Non-pigmented ciliary epithelial cell (primary cell): ENCODE data around the gene GTPBP4.

Experiments
- DNase-seq: peaks from one replicate; pipeline ENCODE4 v3.0.0-alpha.2; 2010; ENCODE audit warnings: low read depth

Gene GTPBP4

DNA sequence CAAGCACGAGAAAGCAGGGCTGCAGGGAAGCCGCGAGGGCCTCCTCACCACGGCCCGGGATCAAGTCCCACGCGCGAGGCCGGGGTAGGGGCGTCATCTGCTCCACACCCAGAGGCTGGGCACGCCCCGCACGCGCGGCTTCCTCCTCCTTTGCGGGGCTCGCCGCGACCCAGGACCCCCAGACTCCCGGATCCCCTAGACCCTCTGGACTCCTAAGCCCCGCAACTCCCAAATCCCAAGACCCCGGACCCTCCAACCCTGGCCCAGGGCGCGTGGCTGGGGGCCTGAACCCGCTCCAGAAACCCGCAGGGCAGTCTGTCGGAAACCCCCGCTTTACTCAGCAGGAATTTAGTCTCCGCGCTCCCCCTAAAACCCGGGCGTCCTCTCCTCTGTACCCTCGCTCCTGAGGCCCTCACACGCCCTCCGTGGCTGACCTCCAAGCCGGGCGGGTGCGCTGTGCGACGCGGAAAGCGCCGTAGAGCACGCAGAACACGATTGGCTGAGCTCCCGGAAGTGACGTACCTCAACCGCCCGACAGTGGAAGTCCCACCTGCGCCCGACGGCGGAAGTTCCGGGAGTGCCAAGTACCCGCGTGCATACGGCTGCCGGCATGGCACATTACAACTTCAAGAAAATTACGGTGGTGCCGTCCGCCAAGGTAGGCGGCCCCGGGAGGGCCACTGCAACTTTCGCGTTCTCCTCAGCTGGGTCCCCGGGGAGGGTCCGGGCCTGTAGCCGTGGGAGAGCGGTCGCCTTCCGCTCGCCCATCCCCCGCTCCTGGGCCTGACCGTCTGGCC lies at the start of gene GTPBP4:
Gene GTPBP4, plus strand, starts transcription at position 565 of the 797 bp plus-strand sequence. Its CDS starts 46 bp downstream, at position 611.
- DNase-seq, result peak; percentile 83

DNA sequence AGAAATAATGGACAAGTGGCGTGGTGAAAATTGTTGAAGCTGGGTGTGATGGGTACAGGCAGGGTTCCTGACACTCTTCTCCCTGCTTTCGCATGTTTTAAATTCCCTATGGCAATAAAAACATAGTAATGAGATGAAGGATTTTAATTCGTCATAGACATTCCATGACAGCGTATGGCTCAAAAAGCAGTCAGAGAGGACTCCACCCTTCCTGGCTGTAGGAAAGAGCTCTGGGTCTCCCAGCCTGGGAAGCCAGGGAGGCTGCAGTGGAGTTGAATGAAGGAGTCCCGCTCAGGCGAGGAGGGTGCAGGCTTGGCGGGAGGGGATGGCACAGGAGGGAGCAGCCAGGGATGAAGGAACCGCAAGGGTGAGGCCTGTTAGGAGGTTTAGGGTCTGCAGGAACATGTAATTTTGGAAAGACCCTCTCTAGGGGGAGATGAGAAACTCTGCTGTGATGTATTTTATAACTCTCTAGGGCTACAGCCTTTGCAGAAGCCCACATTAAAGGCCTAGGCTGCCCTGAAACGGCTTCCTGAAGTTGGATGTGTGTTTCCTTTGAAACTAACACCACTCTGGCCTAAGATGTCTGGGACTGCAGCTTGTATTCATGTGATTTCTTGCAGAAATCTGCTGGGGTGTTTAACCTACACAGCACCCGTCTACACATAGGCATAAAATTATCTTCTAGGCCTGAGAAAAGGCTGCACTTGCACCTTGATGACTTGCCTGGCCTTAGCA lies 49.1 kb upstream of the GTPBP4 start:
- no peak for DNase-seq

DNA sequence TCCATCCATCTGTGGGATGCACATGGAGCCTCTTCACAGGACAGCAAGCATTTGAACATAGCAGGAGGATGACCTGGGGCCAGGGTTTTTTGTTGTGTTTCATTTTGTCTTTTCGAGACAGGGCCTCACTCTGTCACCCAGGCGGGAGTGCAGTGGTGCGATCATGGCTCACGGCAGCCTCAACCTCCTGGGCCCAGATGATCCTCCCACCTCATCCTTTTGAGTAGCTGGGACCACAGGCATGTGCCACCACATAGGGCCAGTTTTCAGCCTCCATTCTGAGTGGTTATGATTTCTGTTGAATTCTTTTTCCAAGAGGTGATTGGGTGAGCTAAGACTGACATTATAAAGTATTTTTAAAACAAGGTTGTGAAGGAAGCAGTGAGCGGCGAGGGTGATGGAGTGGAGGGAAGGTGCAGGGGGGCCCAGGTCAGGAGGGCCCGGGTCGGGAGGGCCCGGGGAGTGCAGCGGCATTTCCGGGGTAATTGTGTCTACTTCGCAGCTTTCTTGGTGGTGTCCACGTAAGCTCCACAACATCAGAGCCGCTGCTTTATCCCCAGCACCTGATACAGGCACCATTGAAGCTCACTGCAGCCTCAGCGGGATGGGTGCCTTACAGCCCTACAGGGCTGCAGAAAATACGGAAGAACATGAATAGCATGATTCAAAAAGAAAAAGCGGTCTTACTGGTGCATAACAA lies 44.8 kb upstream of the GTPBP4 start:
- DNase-seq, result no peak

DNA sequence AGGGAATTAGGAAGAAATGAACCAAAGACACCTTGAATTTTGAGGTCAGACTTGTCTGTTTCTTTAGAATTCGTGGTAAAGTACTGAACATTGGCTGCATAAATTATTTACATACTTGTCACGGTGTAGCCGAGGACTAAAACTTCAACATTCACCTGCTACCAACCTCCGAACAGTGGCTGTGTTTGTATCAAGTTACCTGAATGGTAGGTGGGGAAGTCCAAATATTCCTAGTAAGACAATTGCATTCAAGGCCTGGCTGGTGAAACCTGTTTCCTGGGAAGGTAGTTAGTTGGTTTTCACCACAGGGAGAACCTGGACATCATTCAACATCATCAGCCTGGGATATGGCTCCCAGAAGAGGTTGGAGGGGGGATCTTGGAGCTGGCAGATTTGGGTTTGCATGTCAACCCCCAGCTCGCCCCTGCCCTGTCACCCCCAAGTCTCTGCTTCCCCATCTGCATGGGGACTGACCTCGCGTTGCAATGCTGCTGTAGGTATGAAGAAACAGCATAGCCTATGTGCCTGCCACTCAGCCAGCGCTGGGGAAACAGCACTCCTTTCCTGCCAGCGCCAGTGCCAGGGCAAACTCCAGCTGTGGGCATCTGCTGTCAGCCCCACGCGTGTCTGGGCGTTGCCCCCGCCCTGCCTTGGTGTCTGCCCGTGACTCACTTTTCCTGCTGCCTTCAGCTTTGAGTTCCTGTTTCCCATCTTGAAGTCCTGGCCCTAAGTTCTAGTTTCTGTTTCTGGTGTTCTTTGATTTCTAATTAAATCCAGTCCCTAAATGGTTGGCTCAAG lies 44.0 kb upstream of the GTPBP4 start:
- no peak for DNase-seq

DNA sequence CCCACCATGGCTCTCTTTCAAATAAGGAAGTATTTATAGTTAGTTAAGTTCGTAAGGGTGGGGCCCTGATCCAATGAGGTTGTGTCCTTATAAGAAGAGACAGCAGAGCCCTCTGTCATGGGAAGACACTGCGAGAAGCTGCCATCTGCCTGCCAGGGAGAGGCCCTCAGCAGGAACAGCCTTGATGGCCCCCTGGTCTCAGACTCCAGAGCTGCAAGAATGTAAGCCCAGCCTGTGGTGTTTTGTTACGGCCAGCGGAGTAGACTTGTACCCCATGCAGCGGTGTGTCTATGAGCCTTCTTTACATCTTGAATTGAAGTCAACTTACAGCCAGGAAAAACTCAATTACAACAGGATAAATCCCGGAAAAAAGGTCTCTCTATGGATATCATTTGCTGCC lies 42.5 kb upstream of the GTPBP4 start:
- no peak for DNase-seq

DNA sequence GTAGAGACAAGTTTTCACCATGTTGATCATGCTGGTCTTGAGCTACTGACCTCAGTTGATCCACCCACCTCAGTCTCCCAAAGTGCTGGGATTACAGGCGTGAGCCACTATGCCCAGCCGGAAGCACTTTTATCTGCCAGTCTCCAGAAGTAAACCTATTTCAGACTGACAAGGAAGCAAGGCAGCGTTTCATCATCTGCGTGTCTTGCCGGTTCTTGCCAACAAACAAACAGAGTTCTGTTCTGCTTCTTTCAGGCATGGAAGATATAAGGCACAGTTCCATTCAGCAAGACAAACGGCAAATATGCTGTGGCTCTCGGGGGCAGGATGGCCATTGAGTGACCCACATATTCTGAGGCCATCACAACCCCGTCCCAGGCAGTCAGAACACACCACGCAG lies 41.2 kb upstream of the GTPBP4 start:
- DNase-seq, result no peak

DNA sequence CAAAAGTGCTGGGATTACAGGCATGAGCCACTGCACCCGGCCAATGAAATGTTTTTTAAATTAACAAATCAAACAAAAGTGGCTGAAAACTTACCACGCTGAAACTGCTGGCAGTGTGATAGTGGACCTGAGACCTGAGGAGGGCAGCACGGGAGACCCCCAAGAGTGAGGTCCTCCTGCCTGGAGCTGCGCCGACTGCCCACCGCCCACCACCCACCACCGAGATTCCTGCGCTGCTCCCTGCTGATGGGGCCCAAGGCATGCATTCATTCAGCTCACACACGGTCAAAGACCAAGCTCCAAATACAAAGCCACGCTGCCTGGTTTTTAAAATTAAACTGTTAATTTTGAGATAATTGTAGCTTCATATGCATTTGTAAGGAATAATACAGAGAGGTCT lies 40.4 kb upstream of the GTPBP4 start:
- DNase-seq, result no peak

DNA sequence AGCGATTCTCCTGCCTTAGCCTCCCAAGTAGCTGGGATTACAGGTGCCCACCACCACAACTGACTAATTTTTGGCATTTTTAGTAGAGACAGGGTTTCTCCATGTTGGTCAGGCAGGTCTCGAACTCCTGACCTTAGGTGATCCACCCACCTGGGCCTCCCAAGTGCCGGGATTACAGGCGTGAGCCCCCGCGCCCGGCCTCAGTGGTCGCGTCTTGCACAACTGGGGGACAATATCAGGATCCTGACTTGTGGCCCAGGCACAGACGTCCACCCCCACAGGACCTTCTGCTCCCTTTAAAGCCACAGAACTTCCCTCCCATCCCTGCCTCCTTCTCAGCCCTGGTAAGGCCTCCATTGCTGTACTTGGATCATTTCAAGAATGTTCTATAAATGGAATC lies 39.9 kb upstream of the GTPBP4 start:
- no peak for DNase-seq

DNA sequence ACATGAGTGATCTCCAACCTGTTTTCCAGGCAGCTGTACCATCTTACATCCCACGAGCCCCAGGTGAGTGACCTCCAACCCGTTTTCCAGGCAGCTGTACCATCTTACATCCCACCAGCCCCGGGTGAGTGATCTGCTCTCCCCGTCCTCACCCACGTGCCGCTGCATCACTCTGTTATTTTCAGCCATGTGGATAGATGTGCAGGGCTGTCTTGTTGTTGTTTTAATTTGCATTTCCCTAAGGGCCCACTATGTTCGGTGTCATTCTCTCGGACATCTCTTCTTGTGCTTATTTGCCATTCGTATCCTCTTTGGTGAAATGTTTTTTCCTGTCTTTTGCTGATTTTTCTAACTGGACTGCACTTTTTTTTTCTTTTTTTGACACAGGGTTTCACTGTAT lies 38.8 kb upstream of the GTPBP4 start:
- DNase-seq, result no peak

DNA sequence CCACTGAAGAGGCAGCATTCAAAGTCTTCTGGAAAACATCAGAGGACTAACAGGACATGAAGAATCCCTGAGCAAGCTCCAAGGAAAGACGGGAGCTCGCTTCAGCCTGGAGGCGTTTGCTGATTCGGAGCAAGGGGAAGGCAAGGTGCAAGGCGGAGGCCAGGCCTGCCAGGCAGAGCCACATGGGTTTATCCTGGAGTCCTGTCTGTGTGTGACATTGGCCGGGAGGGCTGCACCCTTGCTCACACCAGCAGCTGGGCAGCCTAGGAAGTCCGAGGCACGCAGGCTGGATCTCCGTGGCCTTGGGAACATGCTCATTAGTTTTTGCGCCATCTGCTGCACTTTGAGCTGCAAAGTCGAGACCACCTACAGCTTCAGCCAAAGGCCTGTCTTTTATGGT lies 34.4 kb upstream of the GTPBP4 start:
- DNase-seq, result no peak

DNA sequence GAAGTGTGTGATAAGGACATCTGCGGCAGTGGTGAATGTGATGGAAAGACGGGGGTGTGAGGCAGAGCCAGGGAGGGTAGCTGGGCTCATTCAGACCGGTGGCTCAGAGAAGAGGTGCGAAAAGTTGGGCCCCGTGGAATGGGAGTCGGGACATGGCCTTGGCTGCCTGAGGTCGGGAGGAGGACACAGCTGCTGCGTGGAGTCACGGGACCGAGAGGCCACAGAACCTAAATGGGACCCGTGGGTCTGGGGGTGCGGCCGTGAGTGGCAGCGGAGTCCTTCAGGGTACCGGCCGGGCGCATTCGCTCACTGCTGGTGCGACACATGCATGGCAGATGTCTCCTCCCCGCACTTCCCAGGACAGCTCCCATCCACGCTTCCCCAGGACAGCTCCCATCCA lies 33.8 kb upstream of the GTPBP4 start:
- no peak for DNase-seq

DNA sequence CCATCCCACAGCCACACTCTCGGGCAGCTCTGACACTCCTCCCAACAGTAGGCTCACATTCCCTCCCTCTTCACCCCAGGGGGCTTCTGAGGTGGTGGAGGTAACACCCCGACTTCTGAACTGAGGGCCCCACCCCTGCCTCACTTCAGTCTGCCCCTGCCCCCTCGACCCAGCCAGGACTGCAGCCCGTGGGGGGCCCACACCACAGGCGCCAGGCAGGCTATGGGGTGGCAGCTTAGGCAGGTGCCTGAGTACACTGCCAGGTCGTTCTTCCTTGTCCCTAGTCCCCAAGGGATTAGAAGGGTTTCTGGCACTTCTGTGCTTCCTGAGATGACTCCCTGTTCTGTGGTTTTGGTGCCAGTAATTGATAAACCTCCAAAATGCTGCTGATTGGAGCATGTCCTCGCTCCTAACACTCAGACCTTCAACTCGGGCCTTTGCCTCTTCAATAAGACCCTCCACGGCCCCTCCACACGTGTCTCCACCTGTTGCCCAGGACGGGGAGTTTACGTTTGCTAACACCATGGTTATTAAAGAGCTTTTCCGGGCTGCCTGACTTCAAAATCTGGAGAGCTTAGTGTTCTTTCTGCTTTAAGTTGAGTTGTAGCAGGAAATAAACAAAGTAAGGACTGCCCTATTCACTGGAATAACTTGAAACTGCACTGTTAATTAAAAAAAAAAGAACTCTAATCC lies 33.0 kb upstream of the GTPBP4 start:
- DNase-seq, result no peak

DNA sequence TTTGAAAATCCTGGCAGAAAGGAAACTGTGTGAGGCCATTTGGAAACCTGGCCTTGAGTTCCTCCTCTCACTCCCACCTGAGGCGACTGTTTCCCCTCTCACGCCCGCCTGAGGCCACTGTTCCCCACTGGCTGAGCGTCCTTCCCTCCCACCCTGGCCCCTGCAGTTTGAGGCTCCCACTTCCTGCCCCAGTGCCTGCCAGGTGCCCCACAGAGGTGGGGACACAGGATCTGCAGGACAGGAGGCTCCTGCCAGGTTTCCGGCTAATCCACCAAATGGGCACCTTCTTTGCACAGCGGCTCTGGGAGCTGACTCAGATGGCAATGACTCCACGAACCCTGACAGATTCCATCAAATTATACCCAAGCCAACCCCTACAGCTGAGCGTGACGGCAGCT lies 32.4 kb upstream of the GTPBP4 start:
- no peak for DNase-seq

DNA sequence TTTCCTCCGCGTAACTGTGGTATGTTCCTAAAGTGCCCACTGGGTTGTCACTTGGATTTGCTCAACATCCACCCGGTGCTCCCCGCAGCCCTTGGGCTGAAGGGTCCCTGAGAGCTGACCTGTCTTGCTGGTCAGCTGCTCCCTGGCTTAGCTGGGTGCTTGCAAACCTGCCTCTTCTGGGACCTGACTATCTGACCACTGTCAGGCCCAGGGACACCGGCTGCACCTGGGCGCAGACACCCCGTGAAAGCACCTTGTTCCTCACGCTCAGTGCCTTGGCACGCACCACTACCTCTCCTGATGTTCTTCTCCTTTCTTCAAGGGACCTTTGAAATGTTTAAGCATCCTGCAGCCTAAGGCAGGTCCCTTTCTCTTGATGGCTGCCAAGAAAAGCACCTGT lies 30.1 kb upstream of the GTPBP4 start:
- no peak for DNase-seq

DNA sequence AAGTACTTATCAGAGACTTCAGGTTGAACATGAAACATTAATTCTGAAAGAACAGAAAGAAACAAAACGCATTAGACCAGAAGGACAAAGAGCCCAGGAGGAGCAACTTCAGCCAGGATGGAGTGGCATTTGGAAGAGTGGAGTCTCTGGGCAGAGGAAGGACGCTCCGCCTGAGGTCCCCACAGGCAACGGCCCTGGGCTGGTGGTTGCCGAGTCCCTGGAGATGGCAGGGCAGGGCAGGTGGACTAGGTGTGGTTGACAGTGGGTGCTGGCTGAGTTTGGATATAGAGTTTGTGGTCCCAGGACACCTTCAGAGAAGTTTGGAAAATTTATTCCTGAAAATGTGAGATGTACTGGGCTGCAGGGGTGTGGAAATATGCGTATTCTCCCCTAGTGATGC lies 29.4 kb upstream of the GTPBP4 start:
- no peak for DNase-seq

DNA sequence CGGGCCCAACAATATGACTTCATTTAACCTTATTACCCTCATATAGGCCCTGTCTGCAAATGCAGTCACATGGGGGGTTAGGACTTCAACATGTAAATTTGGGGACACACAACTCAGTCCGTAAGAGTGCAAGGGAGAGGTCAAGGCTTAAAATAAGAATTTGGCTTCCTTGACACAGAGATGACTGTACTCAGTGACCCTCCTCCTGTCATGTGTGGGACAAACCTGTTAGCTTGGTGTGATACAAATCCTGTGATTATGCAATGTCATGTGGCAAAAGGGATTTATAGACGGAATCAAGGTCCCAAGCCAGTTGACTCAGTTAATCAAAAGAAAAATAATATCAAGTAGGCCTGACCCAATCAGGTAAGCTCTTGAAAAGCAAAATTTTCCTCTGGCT lies 25.9 kb upstream of the GTPBP4 start:
- DNase-seq, result no peak

DNA sequence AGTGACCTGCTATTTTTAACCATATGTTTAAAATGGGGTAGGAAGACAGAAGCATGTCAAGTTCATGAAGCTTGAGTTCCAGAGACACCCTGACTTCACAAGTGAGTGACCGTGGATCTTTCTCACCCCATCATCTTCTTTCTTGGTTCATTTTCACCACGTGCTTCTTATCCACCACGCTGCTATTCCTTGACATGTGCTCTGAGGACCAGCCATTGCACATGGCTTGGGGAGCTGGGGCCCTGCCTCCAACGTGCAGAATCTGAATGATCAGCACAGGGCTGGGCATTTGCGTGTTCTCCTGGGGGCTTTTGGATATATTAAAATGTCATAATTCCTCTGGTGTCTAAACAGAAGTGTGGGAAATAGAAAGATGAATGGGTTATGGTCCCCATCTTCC lies 25.0 kb upstream of the GTPBP4 start:
- no peak for DNase-seq

DNA sequence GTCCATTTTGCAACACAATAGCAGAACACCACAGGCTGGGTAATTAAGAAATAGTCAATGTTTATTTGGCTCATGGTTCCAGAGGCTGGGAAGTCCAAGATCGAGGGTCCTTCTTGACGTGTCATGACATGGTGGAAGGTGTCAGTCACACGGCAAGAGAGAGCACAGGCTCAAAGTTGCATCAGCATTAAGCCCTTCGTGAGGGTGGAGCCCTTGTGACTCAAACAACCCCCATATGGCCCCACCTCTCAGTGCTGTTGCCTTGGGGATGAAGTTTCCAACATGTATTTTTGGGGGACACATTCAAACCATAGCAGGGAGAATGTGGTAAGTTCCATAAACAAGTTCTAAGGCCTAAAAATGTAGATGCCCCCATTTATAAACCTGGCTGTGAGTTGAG lies 24.6 kb upstream of the GTPBP4 start:
- no peak for DNase-seq

DNA sequence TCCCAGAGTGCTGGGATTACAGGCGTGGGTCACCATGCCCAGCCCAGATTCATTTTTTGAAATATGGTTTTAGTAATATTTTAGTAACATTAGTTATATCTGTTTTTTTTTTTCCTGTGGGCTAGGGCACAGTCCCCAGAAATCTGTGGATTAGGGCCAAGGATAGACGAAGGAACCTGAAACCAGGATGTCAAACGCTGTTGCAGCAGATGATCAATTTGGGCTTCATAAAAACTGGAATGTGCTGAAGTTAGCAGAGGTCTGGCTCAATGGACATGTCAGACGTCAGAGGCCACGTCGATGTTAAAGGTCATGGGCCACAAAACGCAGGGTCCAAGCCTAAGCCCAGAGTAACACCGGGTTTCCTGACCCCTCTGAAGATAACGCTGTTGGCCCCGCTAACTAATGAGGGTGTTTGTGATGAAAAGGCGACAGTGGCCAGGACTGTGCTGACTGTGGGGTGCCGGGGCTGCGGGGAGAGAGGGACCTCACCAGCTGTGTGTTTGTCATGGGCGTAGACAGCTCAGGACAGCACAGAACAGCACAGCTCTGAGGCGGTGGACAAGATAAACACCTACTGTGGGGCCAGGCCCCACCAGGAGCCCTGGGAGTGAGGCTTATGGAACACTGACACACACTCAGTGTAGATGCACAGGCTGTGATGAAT lies 23.8 kb upstream of the GTPBP4 start:
- no peak for DNase-seq

DNA sequence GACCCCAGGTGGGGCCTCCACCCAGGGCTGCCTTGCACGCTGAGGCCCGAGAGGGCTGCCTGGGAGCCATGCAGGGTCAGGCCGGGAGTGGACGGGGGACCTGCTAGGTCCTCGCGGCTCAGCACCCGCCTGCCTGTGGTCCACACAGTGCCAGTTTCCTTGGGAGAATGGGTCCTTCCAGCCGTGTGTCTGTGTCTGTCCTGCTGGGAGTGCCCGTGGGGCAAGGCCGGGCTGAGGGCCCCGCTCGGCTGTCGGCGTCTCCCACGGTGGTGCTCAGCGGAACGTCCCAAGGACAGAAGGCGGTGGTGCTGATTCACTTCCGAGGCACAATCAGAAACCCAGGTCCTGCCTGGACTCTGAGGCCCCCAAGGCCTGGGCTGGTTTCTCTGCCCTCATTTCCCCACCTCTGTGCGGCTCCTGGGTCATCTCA lies 23.2 kb upstream of the GTPBP4 start:
- DNase-seq, result no peak
